K562 (cell line): ENCODE data around the gene FASTK. TPM values are rescaled to one million over a fixed set of nuclear protein-coding genes. Genes with fewer than 3 reads are reported as not detected.

ENCODE experiments used
- CEBPB ChIP-seq: fragments of 450-650 bp; IDR thresholded peaks from 2 replicates; pipeline ENCODE4 v1.6.1; 2016; ENCODE audit warnings: missing genetic modification characterization, missing compliant biosample characterization
- CUX1 ChIP-seq: fragments of 200-800 bp; sonication (Bioruptor generic); IDR thresholded peaks from 2 replicates; pipeline ENCODE4 v1.6.1; 2016; ENCODE audit warnings: missing genetic modification characterization, missing compliant biosample characterization
- E2F6 ChIP-seq, 2 experiments: IDR thresholded peaks; 2 replicates each; pipeline ENCODE4 v1.6.1; 2011; ENCODE audit warnings: borderline replicate concordance in 1 of 2, control low read depth in 1 of 2, low read depth in 1 of 2, low read length in 1 of 2, mild to moderate bottlenecking in 1 of 2, mixed read lengths in 1 of 2, moderate library complexity in 1 of 2; ENCODE audit not compliant: insufficient read depth in 1 of 2, insufficient read length in 1 of 2, poor library complexity in 1 of 2, severe bottlenecking in 1 of 2; ENCODE audit errors: extremely low read depth in 1 of 2
- ELK3 ChIP-seq: fragments of 450-650 bp; formaldehyde crosslinking; IDR thresholded peaks from 2 replicates; pipeline ENCODE4 v1.4.0; 2020; ENCODE audit warnings: mild to moderate bottlenecking
- ETV5 ChIP-seq: sonication (generic); formaldehyde crosslinking; IDR thresholded peaks from 2 replicates; pipeline ENCODE4 v1.4.0; 2020; ENCODE audit warnings: low read depth, mild to moderate bottlenecking, missing genetic modification reagents
- MECOM ChIP-seq: fragments of 250-450 bp; sonication (Bioruptor Pico); IDR thresholded peaks from 2 replicates; pipeline ENCODE4 v1.8.0; 2022; ENCODE audit warnings: inconsistent platforms
- MITF ChIP-seq: IDR thresholded peaks from 2 replicates; pipeline ENCODE4 v1.6.1; 2014; ENCODE audit warnings: antibody characterized with exemption
- TBP ChIP-seq: optimal IDR thresholded peaks from 2 replicates; pipeline ENCODE3; 2011; ENCODE audit warnings: low read depth, low read length, improper control_type of control experiment
- TCF3 ChIP-seq: sonication (generic); formaldehyde crosslinking; IDR thresholded peaks from 2 replicates; pipeline ENCODE4 v1.4.0; 2020; ENCODE audit warnings: mild to moderate bottlenecking, missing genetic modification reagents
- TCFL5 ChIP-seq: fragments of 250-450 bp; sonication (Bioruptor Pico); conservative IDR thresholded peaks from 2 replicates; pipeline ENCODE4 v1.6.1; 2021; ENCODE audit warnings: mild to moderate bottlenecking, moderate library complexity, matching md5 sums
- TEAD1 ChIP-seq, 2 experiments: fragments of 450-650 bp in 1 of 2; sonication (generic) in 1 of 2; formaldehyde crosslinking; IDR thresholded peaks; 2 replicates each; pipeline versions ENCODE4 v1.4.0 to v1.8.0; 2020 to 2022; ENCODE audit warnings: mild to moderate bottlenecking in 2 of 2, missing genetic modification reagents in 1 of 2
- TFE3 ChIP-seq: fragments of 450-650 bp; formaldehyde crosslinking; IDR thresholded peaks from 2 replicates; pipeline ENCODE4 v1.4.0; 2020; ENCODE audit warnings: mild to moderate bottlenecking, mixed read lengths
- ZNF165 ChIP-seq: fragments of 250-450 bp; sonication (Bioruptor Pico); IDR thresholded peaks from 2 replicates; pipeline ENCODE4 v1.4.0; 2020; ENCODE audit warnings: borderline replicate concordance
- ZNF217 ChIP-seq: sonication (generic); formaldehyde crosslinking; IDR thresholded peaks from 2 replicates; pipeline ENCODE4 v1.8.0; 2022; ENCODE audit warnings: mild to moderate bottlenecking, missing genetic modification reagents
- ZNF324 ChIP-seq: fragments of 250-450 bp; sonication (Bioruptor Pico); IDR thresholded peaks from 2 replicates; pipeline ENCODE4 v1.4.0; 2020; ENCODE audit warnings: mild to moderate bottlenecking
- ZNF695 ChIP-seq: fragments of 450-650 bp; formaldehyde crosslinking; IDR thresholded peaks from 2 replicates; pipeline ENCODE4 v1.4.0; 2020; ENCODE audit warnings: mild to moderate bottlenecking, moderate library complexity
- ZNF764 ChIP-seq: fragments of 250-450 bp; sonication (Bioruptor Pico); IDR thresholded peaks from 2 replicates; pipeline ENCODE4 v1.4.0; 2020; ENCODE audit warnings: low read depth, mild to moderate bottlenecking, moderate library complexity
- polyA plus RNA-seq, 8 experiments: library from polyadenylated mRNA; depleted of rRNA in 4 of 8; stranded (reverse) in 5 of 8; unstranded in 3 of 8; fragments of >200 nt; fragmentation: Nextera tagmentation in 2 of 8; fragmentation: Illumina TruSeq in 1 of 8; extraction: Ambion mirVana in 2 of 8; extraction: Trizol in 1 of 8; gene quantifications; 2 replicates each; pipeline versions ENCODE4 v1.2.1 to v1.2.3, GENCODE V29; 2011 to 2014; ENCODE audit warnings: inconsistent platforms in 1 of 8, missing spikeins in 1 of 8
- total RNA-seq, 7 experiments: library from RNA; depleted of rRNA in 6 of 7; stranded (reverse); fragments of >200 nt in 6 of 7; fragmentation: Illumina TruSeq in 2 of 7; extraction: Trizol in 2 of 7; gene quantifications; 2 replicates each; pipeline versions ENCODE4 v1.2.1 to v1.2.3, GENCODE V29; 2011 to 2021; ENCODE audit warnings: low replicate concordance in 1 of 7

The FASTK gene
- total and polyA plus RNA-seq, 9 of the 15 experiments (the other 6 are each of a cell fraction or from before 2014, with no cell fraction given) = 0.51 to 150 (median 48.2) TPM

DNA sequence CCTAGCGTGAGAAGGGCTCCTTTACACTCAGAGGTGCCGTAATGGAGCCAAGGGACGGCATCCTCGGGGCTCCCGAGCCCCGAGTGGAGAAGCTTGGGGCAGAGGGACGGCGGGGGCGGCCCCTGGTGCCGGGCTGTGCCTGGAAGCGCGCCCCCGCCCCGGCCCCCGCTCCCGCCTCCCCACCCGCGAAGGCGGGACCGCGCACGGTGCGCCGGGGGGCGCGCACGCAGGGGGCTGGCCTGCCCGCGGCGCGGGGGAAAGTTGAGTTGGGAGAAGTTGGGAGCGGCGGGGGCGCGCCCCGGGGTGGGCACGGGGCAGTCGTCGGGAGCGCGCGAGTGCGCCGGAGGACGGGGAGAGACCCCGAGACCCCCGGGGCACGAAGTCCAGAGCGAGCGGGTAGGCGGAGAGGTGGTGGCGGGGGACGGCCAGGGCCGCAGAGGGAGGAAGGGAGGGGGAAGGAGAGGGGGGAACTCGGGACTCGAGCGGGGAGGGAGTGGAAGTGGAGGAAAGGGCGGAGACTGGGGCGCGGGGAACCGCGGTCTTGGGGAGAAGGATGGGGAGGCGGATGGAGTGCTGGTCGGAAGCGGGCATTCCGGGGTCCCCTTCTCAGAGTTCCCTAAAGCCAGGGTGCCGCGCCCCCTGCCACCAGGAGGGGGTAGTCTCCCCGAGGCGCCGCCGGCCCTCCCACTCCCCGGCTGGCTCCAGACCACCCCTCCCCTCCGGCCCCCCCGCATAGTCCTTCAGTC is 21.1 kb downstream of the FASTK start, which contains the start of gene SLC4A2 (continued):
- TF ChIP-seq TFE3 (CRISPR knock-in tag) (no peak), TCF3 (CRISPR knock-in tag) (no peak), ETV5 (no peak; the same call in 1 of the 2 replicates), ZNF217 (no peak), ELK3 (CRISPR knock-in tag) (no peak), CEBPB (tag) (no peak), E2F6 (IDR thresholded peaks at IDR 0.05; ENCODE audit: borderline replicate concordance in 1 of 2, extremely low read depth in 1 of 2, insufficient read depth in 1 of 2, insufficient read length in 1 of 2, low read depth in 1 of 2, low read length in 1 of 2, poor library complexity in 1 of 2, severe bottlenecking in 1 of 2) (peak in 1 of 2 experiments; percentile 56), MECOM (CRISPR knock-in tag) (no peak), ZNF764 (CRISPR knock-in tag) (peak; percentile 100), CUX1 (CRISPR knock-in tag) (0 out of 2 replicates have a peak, but pooled peaks have one; percentile 68), TEAD1 (CRISPR knock-in tag; IDR thresholded peaks at IDR 0.05) (no peak; a peak in 1 of 4 replicates), ZNF324 (CRISPR knock-in tag) (no peak), TBP (no peak), ZNF165 (CRISPR knock-in tag) (no peak), TCFL5 (CRISPR knock-in tag) (no peak), ZNF695 (CRISPR knock-in tag) (no peak), MITF (no peak)
